Astrocyte (in vitro differentiated cells and primary cell): ENCODE measurements around the gene SLC4A2.

Experiments used
- EZH2 ChIP-seq: IDR thresholded peaks from 2 replicates; pipeline ENCODE4 v1.6.1; 2012; ENCODE audit warnings: mild to moderate bottlenecking, low read length, inconsistent platforms; ENCODE audit not compliant: insufficient read depth
- TF ChIP-seq, protein P1 (sequence below): IDR thresholded peaks from 2 replicates; pipeline ENCODE4 v1.5.1; 2011; ENCODE audit warnings: low read depth, mild to moderate bottlenecking, inconsistent platforms, low read length, moderate library complexity; ENCODE audit not compliant: insufficient read depth

DNA sequence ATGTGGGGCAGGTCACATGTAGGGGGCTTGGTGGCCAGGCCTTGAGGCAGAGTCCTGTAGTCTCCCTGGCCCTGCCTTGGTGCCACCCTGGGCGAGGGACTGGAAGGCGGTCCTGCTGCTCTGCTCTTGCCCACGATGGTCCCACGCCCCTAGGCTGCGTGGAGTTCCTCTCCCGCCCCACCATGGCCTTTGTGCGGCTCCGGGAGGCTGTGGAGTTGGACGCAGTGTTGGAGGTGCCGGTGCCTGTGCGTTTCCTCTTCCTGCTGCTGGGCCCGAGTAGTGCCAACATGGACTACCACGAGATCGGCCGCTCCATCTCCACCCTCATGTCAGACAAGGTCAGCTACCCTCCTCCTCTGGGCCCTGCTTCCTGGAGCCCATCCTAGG, 11.2 kb downstream of the SLC4A2 start:
- TF ChIP-seq, protein P1, sequence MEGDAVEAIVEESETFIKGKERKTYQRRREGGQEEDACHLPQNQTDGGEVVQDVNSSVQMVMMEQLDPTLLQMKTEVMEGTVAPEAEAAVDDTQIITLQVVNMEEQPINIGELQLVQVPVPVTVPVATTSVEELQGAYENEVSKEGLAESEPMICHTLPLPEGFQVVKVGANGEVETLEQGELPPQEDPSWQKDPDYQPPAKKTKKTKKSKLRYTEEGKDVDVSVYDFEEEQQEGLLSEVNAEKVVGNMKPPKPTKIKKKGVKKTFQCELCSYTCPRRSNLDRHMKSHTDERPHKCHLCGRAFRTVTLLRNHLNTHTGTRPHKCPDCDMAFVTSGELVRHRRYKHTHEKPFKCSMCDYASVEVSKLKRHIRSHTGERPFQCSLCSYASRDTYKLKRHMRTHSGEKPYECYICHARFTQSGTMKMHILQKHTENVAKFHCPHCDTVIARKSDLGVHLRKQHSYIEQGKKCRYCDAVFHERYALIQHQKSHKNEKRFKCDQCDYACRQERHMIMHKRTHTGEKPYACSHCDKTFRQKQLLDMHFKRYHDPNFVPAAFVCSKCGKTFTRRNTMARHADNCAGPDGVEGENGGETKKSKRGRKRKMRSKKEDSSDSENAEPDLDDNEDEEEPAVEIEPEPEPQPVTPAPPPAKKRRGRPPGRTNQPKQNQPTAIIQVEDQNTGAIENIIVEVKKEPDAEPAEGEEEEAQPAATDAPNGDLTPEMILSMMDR: no peak
- TF ChIP-seq EZH2: no peak
